Astrocyte (in vitro differentiated cells and primary cell): ENCODE measurements around the gene CWC22.
A peak's percentile ranks its signal among the peaks of the same experiment; 100 is the strongest.

Experiments
- EZH2 ChIP-seq: IDR thresholded peaks from 2 replicates; pipeline ENCODE4 v1.6.1; 2012; ENCODE audit warnings: mild to moderate bottlenecking, low read length, inconsistent platforms; ENCODE audit not compliant: insufficient read depth
- TF ChIP-seq, protein P1 (sequence below): IDR thresholded peaks from 2 replicates; pipeline ENCODE4 v1.5.1; 2011; ENCODE audit warnings: low read depth, mild to moderate bottlenecking, inconsistent platforms, low read length, moderate library complexity; ENCODE audit not compliant: insufficient read depth

DNA sequence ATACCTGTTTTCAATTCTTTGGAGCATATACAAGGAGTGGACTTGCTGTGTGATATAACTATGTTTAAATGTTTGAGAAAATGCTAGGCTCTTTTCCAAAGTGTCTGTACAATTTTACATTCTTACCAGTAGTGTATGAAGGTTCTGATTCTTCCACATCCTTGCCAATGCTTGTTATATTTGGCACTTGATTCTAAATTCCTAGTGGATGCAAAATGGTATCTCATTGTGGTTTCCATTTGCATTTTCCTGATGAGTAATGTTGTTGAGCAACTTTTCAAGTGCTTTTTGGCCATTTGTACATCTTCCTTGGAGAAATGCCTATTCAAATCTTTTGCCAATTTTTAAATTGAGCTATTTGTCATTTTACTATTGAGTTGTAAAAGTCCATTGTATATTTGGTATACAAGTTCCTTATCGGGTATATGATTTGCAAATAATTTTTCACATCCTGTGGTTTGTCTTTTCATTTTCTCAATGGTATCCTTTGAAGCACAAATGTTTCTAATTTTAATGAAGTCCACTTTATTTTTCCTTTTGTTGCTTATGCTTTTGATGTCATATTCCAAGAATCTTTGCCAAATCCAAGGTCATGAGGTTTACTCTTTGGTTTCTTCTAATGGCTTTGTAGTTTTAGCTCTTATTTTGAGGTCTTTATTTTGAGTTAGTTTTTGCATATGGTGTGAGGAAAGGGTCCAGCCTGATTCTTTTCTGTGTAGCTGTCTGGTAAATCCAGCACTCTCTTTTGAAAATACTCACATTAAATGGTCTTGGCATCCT is 33.2 kb upstream of the CWC22 start:
- TF ChIP-seq, protein P1, sequence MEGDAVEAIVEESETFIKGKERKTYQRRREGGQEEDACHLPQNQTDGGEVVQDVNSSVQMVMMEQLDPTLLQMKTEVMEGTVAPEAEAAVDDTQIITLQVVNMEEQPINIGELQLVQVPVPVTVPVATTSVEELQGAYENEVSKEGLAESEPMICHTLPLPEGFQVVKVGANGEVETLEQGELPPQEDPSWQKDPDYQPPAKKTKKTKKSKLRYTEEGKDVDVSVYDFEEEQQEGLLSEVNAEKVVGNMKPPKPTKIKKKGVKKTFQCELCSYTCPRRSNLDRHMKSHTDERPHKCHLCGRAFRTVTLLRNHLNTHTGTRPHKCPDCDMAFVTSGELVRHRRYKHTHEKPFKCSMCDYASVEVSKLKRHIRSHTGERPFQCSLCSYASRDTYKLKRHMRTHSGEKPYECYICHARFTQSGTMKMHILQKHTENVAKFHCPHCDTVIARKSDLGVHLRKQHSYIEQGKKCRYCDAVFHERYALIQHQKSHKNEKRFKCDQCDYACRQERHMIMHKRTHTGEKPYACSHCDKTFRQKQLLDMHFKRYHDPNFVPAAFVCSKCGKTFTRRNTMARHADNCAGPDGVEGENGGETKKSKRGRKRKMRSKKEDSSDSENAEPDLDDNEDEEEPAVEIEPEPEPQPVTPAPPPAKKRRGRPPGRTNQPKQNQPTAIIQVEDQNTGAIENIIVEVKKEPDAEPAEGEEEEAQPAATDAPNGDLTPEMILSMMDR = peak; percentile 40
- no peak for TF ChIP-seq EZH2
